Right atrium auricular region (tissue), 2 donors: ENCODE measurements around the gene COX6A1. TPM values are rescaled to one million over a fixed set of nuclear protein-coding genes. Genes with fewer than 3 reads are reported as not detected.

Experiments used
- DNase-seq: peaks from one replicate; pipeline ENCODE4 v3.0.0-alpha.2; 2019; ENCODE audit warnings: low spot score
- H3K27ac ChIP-seq, 2 donors: fragments of 200-600 bp; sonication (generic); 1 replicate in 1 of 2; 2 replicates in 1 of 2; pipeline ENCODE4 v1.5.1; 2016 to 2019
- H3K27me3 ChIP-seq, 2 donors: fragments of 200-600 bp; sonication (generic); one replicate each; pipeline versions ENCODE4 v1.5.1 to v1.6.0; 2017 to 2019
- H3K36me3 ChIP-seq: fragments of 200-600 bp; sonication (generic); one replicate; pipeline ENCODE4 v1.5.1; 2016
- H3K4me1 ChIP-seq, 2 donors: fragments of 200-600 bp; sonication (generic); one replicate each; pipeline versions ENCODE4 v1.5.1 to v1.6.0; 2017 to 2019
- H3K4me3 ChIP-seq, 2 donors: fragments of 200-600 bp; sonication (generic); 1 replicate in 1 of 2; 2 replicates in 1 of 2; pipeline ENCODE4 v1.5.1; 2017 to 2019; ENCODE audit warnings: mild to moderate bottlenecking in 1 of 2, moderate library complexity in 1 of 2
- H3K9me3 ChIP-seq, 2 donors: fragments of 200-600 bp; sonication (generic); one replicate each; pipeline ENCODE4 v1.5.1; 2019
- total RNA-seq, 2 donors: library from RNA; depleted of rRNA; stranded (reverse); fragments of >200 nt; gene quantifications; one replicate each; pipeline ENCODE4 v1.1.0, GENCODE V29; 2016
- TF ChIP-seq, protein P1 (sequence below), 2 donors: fragments of 200-600 bp; sonication (generic); IDR thresholded peaks; one replicate each; pipeline ENCODE4 v1.5.1; 2019; ENCODE audit warnings: antibody characterized with exemption in 2 of 2

Gene COX6A1
- total RNA-seq, 2 donors from 2014 or later: 190 to 291 TPM

GRCh38 chr12:120467439-120467838 lies 29.5 kb downstream of the COX6A1 start:
- Histone ChIP-seq H3K4me3 (no peak overlapping the region), H3K9me3 (no peaks in the 10 kb centered on the region), H3K27ac (no peak overlapping the region), H3K27me3 (no peaks in the 10 kb centered on the region), H3K4me1 (peaks cover 0 to 35% of the 10 kb centered on the region in 2 donors), H3K36me3 (peaks cover 41% of the 10 kb centered on the region)
- TF ChIP-seq, protein P1, sequence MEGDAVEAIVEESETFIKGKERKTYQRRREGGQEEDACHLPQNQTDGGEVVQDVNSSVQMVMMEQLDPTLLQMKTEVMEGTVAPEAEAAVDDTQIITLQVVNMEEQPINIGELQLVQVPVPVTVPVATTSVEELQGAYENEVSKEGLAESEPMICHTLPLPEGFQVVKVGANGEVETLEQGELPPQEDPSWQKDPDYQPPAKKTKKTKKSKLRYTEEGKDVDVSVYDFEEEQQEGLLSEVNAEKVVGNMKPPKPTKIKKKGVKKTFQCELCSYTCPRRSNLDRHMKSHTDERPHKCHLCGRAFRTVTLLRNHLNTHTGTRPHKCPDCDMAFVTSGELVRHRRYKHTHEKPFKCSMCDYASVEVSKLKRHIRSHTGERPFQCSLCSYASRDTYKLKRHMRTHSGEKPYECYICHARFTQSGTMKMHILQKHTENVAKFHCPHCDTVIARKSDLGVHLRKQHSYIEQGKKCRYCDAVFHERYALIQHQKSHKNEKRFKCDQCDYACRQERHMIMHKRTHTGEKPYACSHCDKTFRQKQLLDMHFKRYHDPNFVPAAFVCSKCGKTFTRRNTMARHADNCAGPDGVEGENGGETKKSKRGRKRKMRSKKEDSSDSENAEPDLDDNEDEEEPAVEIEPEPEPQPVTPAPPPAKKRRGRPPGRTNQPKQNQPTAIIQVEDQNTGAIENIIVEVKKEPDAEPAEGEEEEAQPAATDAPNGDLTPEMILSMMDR (IDR thresholded peaks at IDR 0.05): no peak
- DNase-seq: no peak

DNA sequence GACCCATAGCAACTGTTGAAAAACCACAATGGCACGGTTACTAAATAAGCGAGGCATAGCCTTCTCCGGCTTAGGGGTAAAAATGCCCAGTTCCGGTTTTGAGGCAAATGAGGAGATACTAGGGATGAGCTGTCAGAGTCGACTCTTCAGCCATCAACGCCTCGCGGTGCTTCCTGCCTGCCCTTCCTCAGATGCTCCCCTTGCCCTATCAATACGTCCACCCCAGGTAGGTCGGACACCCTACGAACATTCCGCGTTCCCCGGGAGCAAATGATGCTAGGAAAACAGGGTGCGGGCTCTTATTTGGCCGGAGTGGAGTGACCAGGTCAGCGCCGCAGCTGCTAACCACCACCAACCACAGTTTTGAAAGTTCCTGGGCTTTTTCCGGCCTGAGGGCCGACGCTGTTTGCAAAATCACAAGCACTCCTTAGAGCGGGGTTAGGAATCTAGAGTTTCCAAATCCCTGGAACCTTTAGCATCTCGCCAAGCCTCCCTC lies 30.5 kb downstream of the COX6A1 start:
- peaks cover 0 to 35% of the 10 kb centered on the region in 2 donors for H3K4me1 ChIP-seq
- peak overlapping the region; percentile 85 to 94 for H3K27ac ChIP-seq
- peak overlapping the region; percentile 67 to 87 for H3K4me3 ChIP-seq
- H3K9me3 ChIP-seq: no peaks in the 10 kb centered on the region
- H3K36me3 ChIP-seq: peaks cover 31% of the 10 kb centered on the region
- no peaks in the 10 kb centered on the region for H3K27me3 ChIP-seq
- TF ChIP-seq, protein P1 (IDR thresholded peaks at IDR 0.05): no peak
- DNase-seq: no peak

GRCh38 chr12:120468821-120469449 lies 31.0 kb downstream of the COX6A1 start:
- H3K9me3 ChIP-seq: no peaks in the 10 kb centered on the region
- no peaks in the 10 kb centered on the region for H3K27me3 ChIP-seq
- H3K27ac ChIP-seq: peak overlapping the region; percentile 85 to 94
- H3K4me3 ChIP-seq: peak overlapping the region; percentile 67 to 87
- H3K36me3 ChIP-seq: peaks cover 26% of the 10 kb centered on the region
- peaks cover 0 to 35% of the 10 kb centered on the region in 2 donors for H3K4me1 ChIP-seq
- TF ChIP-seq, protein P1 (IDR thresholded peaks at IDR 0.05): no peak
- no peak for DNase-seq

GRCh38 chr12:120469450-120470149 lies 31.7 kb downstream of the COX6A1 start, which contains the start of gene SRSF9:
Gene SRSF9, minus strand, starts transcription at chr12:120469748. Its CDS starts 139 bp downstream, at chr12:120469609.
- peaks cover 0 to 35% of the 10 kb centered on the region in 2 donors for H3K4me1 ChIP-seq
- H3K27ac ChIP-seq: peak within 1 kb of the TSS; percentile 85 to 94
- H3K4me3 ChIP-seq: peak within 1 kb of the TSS; percentile 67 to 87
- TF ChIP-seq, protein P1 (IDR thresholded peaks at IDR 0.05): peak; percentile 85 to 91
- H3K9me3 ChIP-seq: no peaks in the 10 kb centered on the region
- no peaks in the 10 kb centered on the region for H3K27me3 ChIP-seq
- peak; percentile 96 for DNase-seq
- peaks cover 19% of the 10 kb centered on the region for H3K36me3 ChIP-seq

DNA sequence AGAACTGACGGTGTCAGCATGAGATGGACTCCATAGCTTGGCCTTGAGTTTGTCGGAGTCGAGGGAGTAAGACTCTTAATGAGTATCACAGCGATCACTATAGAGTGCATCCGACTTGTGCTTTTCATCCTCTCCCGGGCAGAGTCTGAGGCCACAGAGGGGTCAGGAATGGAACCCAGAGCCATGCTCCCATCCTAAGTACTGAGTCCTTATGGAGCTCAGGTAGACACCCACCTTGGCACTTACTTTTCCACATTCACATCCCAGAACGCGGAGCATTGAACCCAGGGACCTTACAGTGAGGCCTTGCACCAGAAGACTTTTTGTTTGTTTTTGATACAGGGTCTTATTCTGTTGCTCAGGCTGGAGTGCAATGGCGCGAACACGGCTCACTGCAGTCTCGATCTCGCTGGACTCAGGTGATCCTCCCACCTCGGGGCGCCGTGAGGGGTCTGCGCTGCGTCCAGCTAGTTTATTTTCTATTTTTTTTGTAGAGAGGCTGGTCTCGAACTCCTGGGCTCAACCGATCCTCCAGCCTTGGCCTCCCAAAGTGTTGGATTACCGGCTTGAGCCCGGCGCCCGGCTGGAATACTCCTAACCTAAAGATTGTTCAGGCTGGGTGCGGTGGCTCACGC lies 32.4 kb downstream of the COX6A1 start:
- TF ChIP-seq, protein P1 (IDR thresholded peaks at IDR 0.05): no peak

More for the DNA sequence above, 32.4 kb downstream of the COX6A1 start:
- DNase-seq: no peak
- peak overlapping the region; percentile 67 to 87 for H3K4me3 ChIP-seq
- peaks cover 12% of the 10 kb centered on the region for H3K36me3 ChIP-seq
- H3K27ac ChIP-seq: peak overlapping the region; percentile 85 to 94
- no peaks in the 10 kb centered on the region for H3K9me3 ChIP-seq
- H3K4me1 ChIP-seq: peaks cover 0 to 35% of the 10 kb centered on the region in 2 donors
- H3K27me3 ChIP-seq: no peaks in the 10 kb centered on the region
